Smooth muscle cell (in vitro differentiated cells): ENCODE measurements around the gene SPRR1B. TPM values are rescaled to one million over a fixed set of nuclear protein-coding genes. Genes with fewer than 3 reads are reported as not detected.
"Not testable (repeated sequence)": the region's sequence is repeated elsewhere in the genome, so short reads cannot be mapped to it uniquely, and the experiment has no call there.

Experiments used
- DNase-seq: peaks from one replicate; lab custom pipeline; 2025; ENCODE audit not compliant: unreplicated experiment; lab: John Stamatoyannopoulos, UW
- H2AFZ ChIP-seq: fragments of 200-600 bp; sonication (generic); 2 replicates; pipeline ENCODE4 v1.6.0; 2016; ENCODE audit warnings: antibody characterized with exemption, low read depth, mild to moderate bottlenecking
- H3F3A ChIP-seq: fragments of 200-600 bp; sonication (generic); 2 replicates; pipeline ENCODE4 v1.6.0; 2017; ENCODE audit warnings: antibody characterized with exemption, low read depth
- H3K27ac ChIP-seq: fragments of 200-600 bp; sonication (generic); 2 replicates; pipeline ENCODE4 v1.5.1; 2016; ENCODE audit warnings: low read depth, mild to moderate bottlenecking
- H3K27me3 ChIP-seq: fragments of 200-600 bp; sonication (generic); 2 replicates; pipeline ENCODE4 v1.6.1; 2016; ENCODE audit warnings: low read depth, mild to moderate bottlenecking
- H3K36me3 ChIP-seq: fragments of 200-600 bp; sonication (generic); 2 replicates; pipeline ENCODE4 v1.5.1; 2016; ENCODE audit warnings: low read depth
- H3K4me1 ChIP-seq: fragments of 200-600 bp; sonication (generic); 2 replicates; pipeline ENCODE4 v1.5.1; 2016; ENCODE audit warnings: low read depth
- H3K4me2 ChIP-seq: fragments of 200-600 bp; sonication (generic); 2 replicates; pipeline ENCODE4 v1.6.0; 2016; ENCODE audit warnings: mild to moderate bottlenecking
- H3K4me3 ChIP-seq: fragments of 200-600 bp; sonication (generic); 2 replicates; pipeline ENCODE4 v1.5.1; 2016; ENCODE audit warnings: mild to moderate bottlenecking
- H3K79me2 ChIP-seq: fragments of 200-600 bp; sonication (generic); 2 replicates; pipeline ENCODE4 v1.6.0; 2016; ENCODE audit warnings: low read depth, mild to moderate bottlenecking
- H3K9ac ChIP-seq: fragments of 200-600 bp; sonication (generic); 2 replicates; pipeline ENCODE4 v1.6.0; 2016; ENCODE audit warnings: low read depth
- H3K9me3 ChIP-seq: fragments of 200-600 bp; sonication (generic); replicated peaks from 2 replicates; pipeline ENCODE4 v1.5.1; 2016; ENCODE audit warnings: low read depth
- H4K20me1 ChIP-seq: fragments of 200-600 bp; sonication (generic); 2 replicates; pipeline ENCODE4 v1.6.0; 2016; ENCODE audit warnings: low read depth
- CTCF ChIP-seq: fragments of 200-600 bp; sonication (generic); IDR thresholded peaks from 2 replicates; pipeline ENCODE4 v1.5.1; 2017; ENCODE audit warnings: borderline replicate concordance, mild to moderate bottlenecking, antibody characterized with exemption; ENCODE audit not compliant: insufficient read depth, poor library complexity, severe bottlenecking
- WGBS: methylation state at CpG from one replicate; pipeline ENCODE4 v1.1.7; 2016; ENCODE audit warnings: low lambda C conversion rate; 5-methylcytosine and 5-hydroxymethylcytosine counted together
- polyA plus RNA-seq: library from polyadenylated mRNA; unstranded; fragments of >200 nt; fragmentation: Nextera tagmentation; extraction: Ambion mirVana; gene quantifications from 2 replicates; pipeline ENCODE4 v1.2.1, GENCODE V29; 2016
- total RNA-seq: library from RNA; depleted of rRNA; stranded (reverse); fragments of >200 nt; gene quantifications from 2 replicates; pipeline ENCODE4 v1.2.3, GENCODE V29; 2014

Gene SPRR1B
- total and polyA plus RNA-seq, 2 experiments from 2014 or later: 46.5 to 82.8 TPM

- no peaks in the 10 kb centered on the region for H3K27me3 ChIP-seq
- no peaks in the 10 kb centered on the region for H3F3A ChIP-seq
- H3K4me3 ChIP-seq: no peak overlapping the region
- no peak for TF ChIP-seq CTCF
- H3K9me3 ChIP-seq: peaks cover 3% of the 10 kb centered on the region
- no peak overlapping the region for H3K27ac ChIP-seq
- DNase-seq: no peak
- no peaks in the 10 kb centered on the region for H3K79me2 ChIP-seq
- H3K4me2 ChIP-seq: no peak overlapping the region
- WGBS: 69% methylated on average over 2 of the region's 2 CpGs
- no peak overlapping the region for H2AFZ ChIP-seq
- H3K36me3 ChIP-seq: no peaks in the 10 kb centered on the region
- no peaks in the 10 kb centered on the region for H4K20me1 ChIP-seq
- no peak overlapping the region for H3K9ac ChIP-seq
- no peaks in the 10 kb centered on the region for H3K4me1 ChIP-seq
Measured at GRCh38 chr1:153049211-153049610, 18.2 kb downstream of the SPRR1B start.

GRCh38 chr1:153056111-153056510 is 25.1 kb downstream of the SPRR1B start:
- not testable (repeated sequence) for H3K9me3 ChIP-seq, H3K27ac ChIP-seq, H4K20me1 ChIP-seq, H3K4me1 ChIP-seq, H3K79me2 ChIP-seq, H3K4me3 ChIP-seq, H3K36me3 ChIP-seq, H2AFZ ChIP-seq, H3K27me3 ChIP-seq, DNase-seq, H3K9ac ChIP-seq, H3K4me2 ChIP-seq, H3F3A ChIP-seq
- WGBS: 58% methylated on average over 3 of the region's 3 CpGs

- Histone ChIP-seq H3K4me3 (no peak within 1 kb of the TSS), H3K27ac (no peak within 1 kb of the TSS), H3K36me3 (no peaks in the 10 kb centered on the region), H3K9ac (no peak within 1 kb of the TSS), H2AFZ (no peak within 1 kb of the TSS), H3K79me2 (no peaks in the 10 kb centered on the region), H3K27me3 (no peaks in the 10 kb centered on the region), H3K4me2 (no peak within 1 kb of the TSS), H3K4me1 (no peaks in the 10 kb centered on the region), H3K9me3 (peaks cover 3% of the 10 kb centered on the region), H4K20me1 (no peaks in the 10 kb centered on the region), H3F3A (no peaks in the 10 kb centered on the region)
- WGBS: 57% methylated on average over 2 of the region's 2 CpGs
- DNase-seq: no peak
- TF ChIP-seq CTCF: no peak
Measured at GRCh38 chr1:153057375-153057774, 26.4 kb downstream of the SPRR1B start, which contains the start of gene SPRR2A. Gene SPRR2A, minus strand, starts transcription at chr1:153057512. Its CDS starts 777 bp downstream, at chr1:153056735.

GRCh38 chr1:153058154-153058553 is 27.2 kb downstream of the SPRR1B start:
- H3K9me3 ChIP-seq: peaks cover 3% of the 10 kb centered on the region
- H4K20me1 ChIP-seq: no peaks in the 10 kb centered on the region
- no peaks in the 10 kb centered on the region for H3K79me2 ChIP-seq
- no peak overlapping the region for H3K27ac ChIP-seq
- 70% methylated on average over 2 of the region's 2 CpGs for WGBS
- H3K4me2 ChIP-seq: no peak overlapping the region
- no peaks in the 10 kb centered on the region for H3F3A ChIP-seq
- no peak for TF ChIP-seq CTCF
- no peak for DNase-seq
- H3K4me1 ChIP-seq: no peaks in the 10 kb centered on the region
- no peak overlapping the region for H3K4me3 ChIP-seq
- no peak overlapping the region for H2AFZ ChIP-seq
- no peak overlapping the region for H3K9ac ChIP-seq
- no peaks in the 10 kb centered on the region for H3K36me3 ChIP-seq
- no peaks in the 10 kb centered on the region for H3K27me3 ChIP-seq
